ENCODE results near the gene SETD7. TPM values are rescaled to one million over a fixed set of nuclear protein-coding genes. Genes with fewer than 3 reads are reported as not detected.

The SETD7 gene
- total RNA-seq, 1 experiment from 2014 or later = 30.5 TPM

Other genes with a start within 250 kb of the SETD7 start
- 4.6 and 6.1 TPM in 2 replicates for gene RAB33B, start 102.1 kb downstream of the SETD7 start, total RNA-seq (2014; rRNA removed; shearing (Covaris generic))
- gene MGST2, start 109.6 kb upstream of the SETD7 start, total RNA-seq (2014; rRNA removed; shearing (Covaris generic)) = 30.5 and 32.8 TPM in 2 replicates